T-cell (primary cell): Measurements from ENCODE around the gene TEX13D. TPM values are rescaled to one million over a fixed set of nuclear protein-coding genes. Genes with fewer than 3 reads are reported as not detected.
"Not testable (repeated sequence)": the region's sequence is repeated elsewhere in the genome, so short reads cannot be mapped to it uniquely, and the experiment has no call there.

ENCODE experiments used
- ATAC-seq, 4 experiments: fragments of 200-7000 bp in 3 of 4; fragments of 150-1000 bp in 1 of 4; cut with Tn5 transposase; replicated peaks in 1 of 4; 1 replicate in 3 of 4; 2 replicates in 1 of 4; pipeline ENCODE4 v1.10.0; 2021; ENCODE audit warnings: moderate library complexity in 3 of 4, mild to moderate bottlenecking in 2 of 4, moderate number of reproducible peaks in 1 of 4
- CTCF ChIA-PET, 2 donors: fragments of 300-600 bp; sonication (Branson Sonifier 250); formaldehyde crosslinking; loops; one replicate each; lab custom pipeline; 2022; ENCODE audit warnings: antibody characterized with exemption in 2 of 2; lab: Charles Lee
- POLR2A ChIA-PET, 2 donors: fragments of 300-600 bp; sonication (Branson Sonifier 250); formaldehyde crosslinking; loops; one replicate each; lab custom pipeline; 2022; ENCODE audit warnings: antibody characterized with exemption in 2 of 2; lab: Charles Lee
- DNase-seq, 35 experiments: peaks; one replicate each; pipeline versions ENCODE4 v3.0.0 to v3.0.0-alpha.2; 2013 to 2023
- H3K27ac ChIP-seq: one replicate; pipeline ENCODE4 v1.5.1; 2013; ENCODE audit warnings: low read length
- H3K27me3 ChIP-seq, 2 experiments: replicated peaks in 1 of 2; 1 replicate in 1 of 2; 2 replicates in 1 of 2; pipeline versions ENCODE4 v1.6.1 to v1.7.0; 2013; ENCODE audit warnings: low read length in 1 of 2, mixed read lengths in 1 of 2; ENCODE audit not compliant: control insufficient read depth in 2 of 2, insufficient read depth in 2 of 2; ENCODE audit errors: extremely low read depth in 1 of 2
- H3K36me3 ChIP-seq, 2 donors: 1 replicate in 1 of 2; 2 replicates in 1 of 2; pipeline versions ENCODE4 v1.6.1 to v1.7.0; 2013; ENCODE audit warnings: low read length in 1 of 2; ENCODE audit not compliant: control insufficient read depth in 2 of 2, insufficient read depth in 1 of 2; ENCODE audit errors: extremely low read depth in 1 of 2
- H3K4me1 ChIP-seq, 2 experiments: 1 replicate in 1 of 2; 2 replicates in 1 of 2; pipeline versions ENCODE4 v1.6.1 to v1.7.0; 2013; ENCODE audit warnings: low read length in 2 of 2, mixed read lengths in 1 of 2; ENCODE audit not compliant: insufficient read depth in 2 of 2, control insufficient read depth in 1 of 2; ENCODE audit errors: extremely low read depth in 1 of 2
- H3K4me3 ChIP-seq, 2 donors: 1 replicate in 1 of 2; 2 replicates in 1 of 2; pipeline versions ENCODE4 v1.5.1 to v1.7.0; 2013; ENCODE audit warnings: mild to moderate bottlenecking in 2 of 2, low read length in 1 of 2, moderate library complexity in 1 of 2; ENCODE audit not compliant: control insufficient read depth in 1 of 2; ENCODE audit errors: extremely low read depth in 1 of 2
- H3K9me3 ChIP-seq: 2 replicates; pipeline ENCODE4 v1.7.0; 2013
- H3K27ac Mint-ChIP-seq, 2 donors: one replicate each; pipeline ENCODE4 v1.8.0; 2020 to 2021; ENCODE audit warnings: mild to moderate bottlenecking in 2 of 2, mixed read lengths in 2 of 2
- H3K27me3 Mint-ChIP-seq, 2 donors: one replicate each; pipeline ENCODE4 v1.8.0; 2021 to 2022; ENCODE audit warnings: mixed read lengths in 2 of 2
- H3K36me3 Mint-ChIP-seq: one replicate; pipeline ENCODE4 v1.8.0; 2021; ENCODE audit warnings: mixed read lengths
- H3K4me1 Mint-ChIP-seq, 3 donors: one replicate each; pipeline ENCODE4 v1.8.0; 2020 to 2022; ENCODE audit warnings: mixed read lengths in 3 of 3, mild to moderate bottlenecking in 1 of 3
- H3K4me3 Mint-ChIP-seq, 3 donors: one replicate each; pipeline ENCODE4 v1.8.0; 2020 to 2022; ENCODE audit warnings: mild to moderate bottlenecking in 3 of 3, mixed read lengths in 3 of 3, moderate library complexity in 3 of 3
- H3K9me3 Mint-ChIP-seq, 3 donors: one replicate each; pipeline ENCODE4 v1.8.0; 2020 to 2022; ENCODE audit warnings: mixed read lengths in 3 of 3
- WGBS: methylation state at CpG from one replicate; pipeline ENCODE4 v1.1.5; 2013; ENCODE audit warnings: missing lambda C conversion rate; ENCODE audit not compliant: insufficient coverage; 5-methylcytosine and 5-hydroxymethylcytosine counted together
- total RNA-seq, 35 experiments: library from RNA in 6 of 35; stranded (reverse) in 6 of 35; fragments of 120-200 nt in 1 of 35; gene quantifications; one replicate each; pipeline versions ENCODE4 v1.2.1 to v1.2.4 and lab custom pipeline; 2013 to 2026

The TEX13D gene
- total RNA-seq (not detected), total RNA-seq (lab: John Stamatoyannopoulos, UW) (0 to 0.11 (median 0) reads per million in 29 experiments)
- total RNA-seq (2013), result not detected

DNA sequence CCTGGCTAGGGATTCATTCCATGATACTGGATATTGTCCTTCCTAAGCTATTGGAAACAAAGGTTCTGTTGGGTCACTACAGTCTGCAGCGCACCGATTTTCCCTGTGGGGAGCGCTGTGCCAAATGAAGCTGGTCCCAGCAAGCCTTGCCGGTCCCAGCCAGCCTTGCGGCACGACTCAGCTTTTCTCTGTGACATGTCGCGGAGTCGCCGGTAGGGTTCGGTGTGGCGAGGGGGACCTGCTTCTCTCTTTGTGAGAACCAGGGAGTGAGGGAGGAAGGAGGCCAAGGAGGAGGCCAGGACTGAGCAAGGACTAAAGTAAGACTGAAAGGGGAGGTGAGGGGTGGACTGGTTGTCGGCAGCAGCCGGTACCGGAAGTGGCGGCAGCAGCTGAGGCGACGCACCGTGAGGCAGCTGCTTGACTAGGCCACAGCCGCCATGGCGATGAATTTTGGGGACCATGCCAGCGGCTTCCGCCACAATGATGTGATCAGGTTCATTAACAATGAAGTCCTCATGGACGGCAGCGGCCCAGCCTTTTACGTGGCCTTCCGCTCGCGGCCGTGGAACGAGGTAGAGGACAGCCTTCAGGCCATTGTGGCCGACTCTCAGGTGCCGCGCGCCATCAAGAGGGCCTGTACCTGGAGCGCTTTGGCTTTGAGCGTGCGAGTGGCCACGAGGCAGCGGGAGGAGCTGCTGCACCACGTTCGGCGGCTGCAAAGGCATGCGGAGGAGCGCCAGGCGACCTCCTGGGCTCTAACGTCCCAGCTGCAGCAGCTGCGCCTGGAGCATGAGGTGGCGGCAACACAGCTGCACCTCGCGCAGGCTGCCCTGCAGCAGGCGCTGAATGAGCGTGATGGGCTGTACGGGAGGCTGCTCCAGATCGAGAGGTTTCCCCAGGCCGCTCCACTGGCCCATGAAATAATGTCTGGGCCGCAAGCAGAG, at the start of gene TEX13D:
Gene TEX13D (plus strand): TSS at position 180 of the 944 bp plus-strand sequence. CDS start 258 bp downstream, at position 438.
- Mint-ChIP-seq H3K4me3 (no peak within 1 kb of the TSS), H3K27me3 (no peaks in the 10 kb centered on the region), H3K9me3 (no peaks in the 10 kb centered on the region), H3K27ac (no peak within 1 kb of the TSS), H3K4me1 (peaks cover 14 to 18% (median 17%) of the 10 kb centered on the region in 3 donors), H3K36me3 (no peaks in the 10 kb centered on the region)
- ATAC-seq (no peak), DNase-seq (no peak)
- Histone ChIP-seq H3K4me3 (no peak within 1 kb of the TSS), H3K27ac (no peak within 1 kb of the TSS), H3K4me1 (peaks cover 7 to 17% of the 10 kb centered on the region in 2 experiments), H3K27me3 (no peaks in the 10 kb centered on the region), H3K36me3 (no peaks in the 10 kb centered on the region), H3K9me3 (no peaks in the 10 kb centered on the region)
- ChIA-PET POLR2A (no interaction called here), CTCF (no interaction called here)
- 96% methylated on average over 35 of the region's 57 CpGs for WGBS

- H3K36me3 Mint-ChIP-seq, result no peaks in the 10 kb centered on the region
- H3K36me3 ChIP-seq, result no peaks in the 10 kb centered on the region
- CTCF ChIA-PET, result no interaction called here
- POLR2A ChIA-PET, result no interaction called here
- no peak overlapping the region for H3K27ac Mint-ChIP-seq
- no peak overlapping the region for H3K4me3 Mint-ChIP-seq
- peaks cover 0 to 2% (median 0%) of the 10 kb centered on the region in 3 donors for H3K9me3 Mint-ChIP-seq
- no peak for DNase-seq
- no CpG with 5 or more reads among the region's 4 CpGs for WGBS
- H3K27me3 ChIP-seq, result no peaks in the 10 kb centered on the region
- no peaks in the 10 kb centered on the region for H3K4me1 Mint-ChIP-seq
- ATAC-seq, result no peak
- no peak overlapping the region for H3K4me3 ChIP-seq
- no peaks in the 10 kb centered on the region for H3K4me1 ChIP-seq
- peaks cover 0 to 16% of the 10 kb centered on the region in 2 donors for H3K27me3 Mint-ChIP-seq
- H3K27ac ChIP-seq, result no peak overlapping the region
- H3K9me3 ChIP-seq, result no peaks in the 10 kb centered on the region
Measured at GRCh38 chrX:124289443-124289842, 43.0 kb upstream of the TEX13D start.

GRCh38 chrX:124293810-124294209, 38.6 kb upstream of the TEX13D start:
- peaks cover 2% of the 10 kb centered on the region for H3K36me3 Mint-ChIP-seq

GRCh38 chrX:124299323-124299722, 33.1 kb upstream of the TEX13D start:
- CTCF ChIA-PET, H3K36me3 ChIP-seq, H3K36me3 Mint-ChIP-seq, H3K4me1 ChIP-seq, H3K27ac ChIP-seq, H3K9me3 Mint-ChIP-seq, H3K27me3 Mint-ChIP-seq, H3K9me3 ChIP-seq, H3K27me3 ChIP-seq, H3K4me3 ChIP-seq, H3K4me3 Mint-ChIP-seq, POLR2A ChIA-PET, ATAC-seq, DNase-seq, H3K27ac Mint-ChIP-seq: not testable (repeated sequence)
- peaks cover 0 to 18% (median 11%) of the 10 kb centered on the region in 3 donors for H3K4me1 Mint-ChIP-seq
- WGBS, result no CpG with 5 or more reads among the region's 4 CpGs

More at GRCh38 chrX:124293810-124294209, 38.6 kb upstream of the TEX13D start:
- ChIA-PET POLR2A (no interaction called here), CTCF (no interaction called here)
- no peak overlapping the region for H3K27ac ChIP-seq
- Mint-ChIP-seq H3K4me1 (no peaks in the 10 kb centered on the region), H3K27me3 (peaks cover 0 to 13% of the 10 kb centered on the region in 2 donors), H3K9me3 (peaks cover 0 to 3% (median 0%) of the 10 kb centered on the region in 3 donors), H3K4me3 (no peak overlapping the region), H3K27ac (no peak overlapping the region)
- H3K4me1 ChIP-seq, result no peaks in the 10 kb centered on the region
- no peaks in the 10 kb centered on the region for H3K36me3 ChIP-seq
- no peak overlapping the region for H3K4me3 ChIP-seq
- no peaks in the 10 kb centered on the region for H3K9me3 ChIP-seq
- DNase-seq (no peak), ATAC-seq (no peak)
- no peaks in the 10 kb centered on the region for H3K27me3 ChIP-seq

GRCh38 chrX:124300405-124300804, 32.1 kb upstream of the TEX13D start:
- H3K4me1 Mint-ChIP-seq, result peaks cover 0 to 18% (median 11%) of the 10 kb centered on the region in 3 donors
- peak overlapping the region; percentile 23 for H3K27ac ChIP-seq

GRCh38 chrX:124307253-124307907, 25.1 kb upstream of the TEX13D start:
- CTCF ChIA-PET, result no interaction called here
- H3K27me3 ChIP-seq, result no peaks in the 10 kb centered on the region
- no peaks in the 10 kb centered on the region for H3K9me3 Mint-ChIP-seq
- H3K4me1 ChIP-seq, result no peaks in the 10 kb centered on the region
- H3K36me3 ChIP-seq, result no peaks in the 10 kb centered on the region
- H3K36me3 Mint-ChIP-seq, result no peaks in the 10 kb centered on the region
- POLR2A ChIA-PET, result no interaction called here
- H3K4me3 Mint-ChIP-seq, result no peak overlapping the region
- peaks cover 0 to 28% of the 10 kb centered on the region in 2 donors for H3K27me3 Mint-ChIP-seq
- ATAC-seq (no peak), DNase-seq (no peak)
- no peaks in the 10 kb centered on the region for H3K9me3 ChIP-seq
- H3K27ac Mint-ChIP-seq, result no peak overlapping the region
- no peak overlapping the region for H3K27ac ChIP-seq
- H3K4me3 ChIP-seq, result no peak overlapping the region
- no peaks in the 10 kb centered on the region for H3K4me1 Mint-ChIP-seq
- no CpG with 5 or more reads among the region's 2 CpGs for WGBS

More at GRCh38 chrX:124300405-124300804, 32.1 kb upstream of the TEX13D start:
- no CpG with 5 or more reads among the region's 4 CpGs for WGBS
- Mint-ChIP-seq H3K9me3 (peaks cover 0 to 3% (median 0%) of the 10 kb centered on the region in 3 donors), H3K27me3 (peaks cover 0 to 4% of the 10 kb centered on the region in 2 donors), H3K27ac (peak overlapping the region; percentile 39 to 57), H3K4me3 (peak overlapping the region in 2 of 3 donors; percentile 11 to 39), H3K36me3 (peaks cover 2% of the 10 kb centered on the region)
- Histone ChIP-seq H3K4me3 (no peak overlapping the region), H3K36me3 (no peaks in the 10 kb centered on the region), H3K4me1 (no peaks in the 10 kb centered on the region), H3K9me3 (no peaks in the 10 kb centered on the region), H3K27me3 (no peaks in the 10 kb centered on the region)
- ChIA-PET CTCF (no interaction called here), POLR2A (no interaction called here)
- ATAC-seq (peak in 1 of 4 experiments; percentile 50), DNase-seq (peak in 1 of 35 experiments; percentile 46)
